Measurements from ENCODE around the gene PPHLN1.
"Not testable (repeated sequence)": the region's sequence is repeated elsewhere in the genome, so short reads cannot be mapped to it uniquely, and the experiment has no call there.

The PPHLN1 gene

DNA sequence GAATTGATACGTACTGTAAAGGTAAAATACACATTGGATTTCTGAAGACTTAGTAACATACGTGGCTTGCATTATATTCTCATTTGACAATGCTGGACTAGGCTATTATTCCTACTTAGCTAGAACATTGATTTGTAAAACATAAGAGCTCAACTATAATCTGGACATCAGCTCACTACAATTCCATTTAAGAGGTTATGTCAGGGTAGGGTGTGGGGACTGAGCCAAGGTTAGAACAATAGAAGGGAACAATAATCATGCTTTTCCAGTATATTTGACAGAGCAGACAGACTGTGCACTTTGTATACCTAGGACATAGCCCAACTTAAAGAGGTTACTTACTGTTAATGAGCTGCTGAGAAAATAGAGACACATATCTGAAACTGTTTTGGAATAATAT lies 10.9 kb upstream of the PPHLN1 start:
- TF ChIP-seq, protein P1, sequence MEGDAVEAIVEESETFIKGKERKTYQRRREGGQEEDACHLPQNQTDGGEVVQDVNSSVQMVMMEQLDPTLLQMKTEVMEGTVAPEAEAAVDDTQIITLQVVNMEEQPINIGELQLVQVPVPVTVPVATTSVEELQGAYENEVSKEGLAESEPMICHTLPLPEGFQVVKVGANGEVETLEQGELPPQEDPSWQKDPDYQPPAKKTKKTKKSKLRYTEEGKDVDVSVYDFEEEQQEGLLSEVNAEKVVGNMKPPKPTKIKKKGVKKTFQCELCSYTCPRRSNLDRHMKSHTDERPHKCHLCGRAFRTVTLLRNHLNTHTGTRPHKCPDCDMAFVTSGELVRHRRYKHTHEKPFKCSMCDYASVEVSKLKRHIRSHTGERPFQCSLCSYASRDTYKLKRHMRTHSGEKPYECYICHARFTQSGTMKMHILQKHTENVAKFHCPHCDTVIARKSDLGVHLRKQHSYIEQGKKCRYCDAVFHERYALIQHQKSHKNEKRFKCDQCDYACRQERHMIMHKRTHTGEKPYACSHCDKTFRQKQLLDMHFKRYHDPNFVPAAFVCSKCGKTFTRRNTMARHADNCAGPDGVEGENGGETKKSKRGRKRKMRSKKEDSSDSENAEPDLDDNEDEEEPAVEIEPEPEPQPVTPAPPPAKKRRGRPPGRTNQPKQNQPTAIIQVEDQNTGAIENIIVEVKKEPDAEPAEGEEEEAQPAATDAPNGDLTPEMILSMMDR (IDR thresholded peaks at IDR 0.05; ENCODE audit: low read depth, low read length): no peak
- H3K4me3 ChIP-seq (ENCODE audit: low read depth, low read length): no peak overlapping the region
- no peak for DNase-seq (ENCODE audit: low read depth, low spot score)
- in situ Hi-C loops (cut with HindIII; ENCODE audit: low sequenced_read_pairs): no loop called here

DNA sequence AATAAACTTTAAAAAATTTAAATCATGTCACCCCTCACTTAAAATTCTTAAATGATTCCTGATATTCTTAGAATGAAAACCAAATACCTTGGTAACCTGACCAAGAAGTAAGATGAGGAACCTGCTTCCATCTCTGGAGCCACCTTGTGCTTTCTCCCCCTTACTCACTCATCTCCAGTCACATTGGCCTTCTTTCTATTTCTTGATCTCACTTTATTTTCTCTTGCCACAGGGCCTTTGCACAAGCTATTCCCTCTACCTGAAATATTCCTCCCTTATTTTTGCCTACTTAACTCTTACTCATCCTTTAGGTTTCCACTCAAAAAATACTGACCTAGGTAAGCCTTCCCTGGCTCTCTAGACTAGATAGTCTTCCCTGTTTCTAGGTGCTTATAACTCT lies 5.2 kb upstream of the PPHLN1 start:
- in situ Hi-C loops (cut with HindIII; ENCODE audit: low sequenced_read_pairs): no loop called here
- TF ChIP-seq, protein P1 (IDR thresholded peaks at IDR 0.05; ENCODE audit: low read depth, low read length): no peak
- no peak for DNase-seq (ENCODE audit: low read depth, low spot score)

DNA sequence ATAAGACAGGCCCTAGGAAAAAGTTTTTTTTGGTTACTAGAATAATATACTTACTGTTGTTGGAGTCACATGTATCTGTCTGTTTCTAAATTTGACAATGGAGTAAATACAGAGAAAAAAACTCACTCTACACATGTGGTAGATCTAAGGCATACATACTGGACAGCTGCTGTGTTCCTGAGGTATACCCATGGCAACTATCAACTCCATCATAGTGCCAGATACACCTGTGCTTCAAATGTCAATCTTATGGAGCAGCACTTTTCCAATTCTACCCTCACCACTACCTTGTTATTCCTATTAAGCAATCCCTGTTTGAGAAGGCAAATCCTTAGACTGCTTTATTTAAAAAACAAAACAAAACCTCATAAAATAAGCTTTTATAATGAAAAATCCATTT lies 3.4 kb upstream of the PPHLN1 start:
- no peak for DNase-seq (ENCODE audit: low read depth, low spot score)
- H3K4me3 ChIP-seq (ENCODE audit: low read depth, low read length): no peak overlapping the region
- in situ Hi-C loops (cut with HindIII; ENCODE audit: low sequenced_read_pairs): no loop called here
- TF ChIP-seq, protein P1 (IDR thresholded peaks at IDR 0.05; ENCODE audit: low read depth, low read length): no peak

More for the DNA sequence above, 5.2 kb upstream of the PPHLN1 start:
- H3K4me3 ChIP-seq (ENCODE audit: low read depth, low read length): no peak overlapping the region

DNA sequence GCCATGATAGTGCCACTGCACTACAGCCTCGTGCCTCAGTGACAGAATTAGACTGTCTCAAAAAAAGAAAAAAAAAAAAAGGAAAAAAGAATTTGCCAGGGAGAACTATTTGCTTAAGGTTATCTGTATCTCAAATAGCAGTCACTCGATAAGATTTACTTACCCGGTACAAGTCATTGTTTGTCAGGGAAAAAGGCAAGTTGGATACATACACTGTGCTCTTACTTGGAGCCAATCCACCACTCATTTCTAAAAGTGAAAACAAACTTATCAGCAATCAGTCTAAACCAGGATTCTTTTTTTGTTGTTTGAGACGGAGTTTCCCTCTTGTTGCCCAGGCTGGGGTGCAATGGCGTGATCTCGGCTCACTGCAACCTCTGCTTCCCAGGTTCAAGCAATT lies 2.1 kb upstream of the PPHLN1 start:
- TF ChIP-seq, protein P1 (IDR thresholded peaks at IDR 0.05; ENCODE audit: low read depth, low read length): no peak
- no peak for DNase-seq (ENCODE audit: low read depth, low spot score)
- no peak overlapping the region for H3K4me3 ChIP-seq (ENCODE audit: low read depth, low read length)
- in situ Hi-C loops (cut with HindIII; ENCODE audit: low sequenced_read_pairs): no loop called here

DNA sequence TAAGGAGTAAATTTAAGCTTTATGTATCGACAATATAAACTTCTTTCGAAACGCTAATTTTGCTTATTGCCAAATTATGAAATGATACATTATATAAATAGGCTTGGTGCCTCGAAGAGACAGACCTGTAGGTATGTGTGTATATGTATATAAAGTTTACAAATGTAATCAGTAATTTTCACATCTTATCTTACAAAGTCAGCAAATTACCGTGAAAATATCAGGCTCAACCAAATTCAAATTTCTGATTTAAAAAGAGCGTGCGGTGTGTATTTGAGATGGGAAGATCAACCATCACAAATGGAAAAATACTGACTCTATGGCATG lies 678 bp upstream of the PPHLN1 start:
- no peak for DNase-seq (ENCODE audit: low read depth, low spot score)
- TF ChIP-seq, protein P1 (IDR thresholded peaks at IDR 0.05; ENCODE audit: low read depth, low read length): no peak
- peak overlapping the region; percentile 91 for H3K4me3 ChIP-seq (ENCODE audit: low read depth, low read length)
- in situ Hi-C loops (cut with HindIII; ENCODE audit: low sequenced_read_pairs): no loop called here

DNA sequence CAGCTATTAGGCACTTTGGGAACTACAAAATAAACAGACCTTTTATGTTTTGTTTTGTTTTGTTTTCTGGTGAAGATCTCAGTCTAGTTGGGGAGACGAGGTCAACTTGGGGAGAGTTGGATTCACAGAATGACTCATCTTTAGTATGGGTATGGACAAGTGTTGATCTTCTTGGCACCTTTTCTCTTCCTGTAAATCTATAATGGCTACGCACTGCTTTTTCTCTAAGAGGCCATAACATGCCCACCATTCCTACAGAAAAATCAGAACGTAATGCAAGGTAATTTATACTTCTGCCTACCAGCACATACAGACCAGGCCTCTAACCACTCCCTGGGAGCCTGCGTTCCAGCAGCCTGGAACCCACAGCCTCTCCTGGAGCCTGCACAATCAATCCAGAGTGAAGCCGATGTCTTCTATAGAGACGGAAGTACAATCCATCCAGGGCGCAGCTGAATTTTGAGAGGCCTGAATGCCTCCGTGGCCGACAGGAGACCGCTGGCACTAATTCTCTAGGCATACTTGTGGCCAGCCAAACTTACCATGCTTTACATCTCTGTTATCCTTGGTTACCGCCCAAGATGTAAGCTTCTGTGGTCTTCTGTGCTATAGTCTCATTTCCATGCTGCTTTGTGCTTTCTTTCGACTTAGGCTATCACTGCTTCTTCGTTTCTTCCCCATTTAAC lies 717 bp downstream of the PPHLN1 start:
- DNase-seq (ENCODE audit: low read depth, low spot score): peak; percentile 71
- TF ChIP-seq, protein P1 (IDR thresholded peaks at IDR 0.05; ENCODE audit: low read depth, low read length): no peak
- H3K4me3 ChIP-seq (ENCODE audit: low read depth, low read length): peak overlapping the region; percentile 91
- in situ Hi-C loops (cut with HindIII; ENCODE audit: low sequenced_read_pairs): no loop called here

DNA sequence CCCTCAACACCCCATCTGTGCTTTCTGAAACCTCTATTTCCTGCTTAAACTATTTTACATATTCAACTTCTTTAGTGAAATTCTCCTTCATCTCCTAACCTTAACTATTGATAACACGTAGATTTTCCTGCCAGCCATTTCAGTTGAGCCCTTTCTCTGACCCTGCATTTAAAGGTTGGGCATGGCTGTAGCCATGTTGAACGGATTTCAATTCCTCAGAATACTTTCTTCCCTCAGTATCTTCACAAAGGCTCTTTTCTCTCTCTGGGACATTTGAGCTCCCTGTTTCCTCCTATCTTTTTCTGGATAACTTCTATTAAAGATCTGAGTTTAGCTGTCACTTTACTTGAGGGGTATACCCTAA lies 1.2 kb downstream of the PPHLN1 start:
- H3K4me3 ChIP-seq (ENCODE audit: low read depth, low read length): peak overlapping the region; percentile 91
- in situ Hi-C loops (cut with HindIII; ENCODE audit: low sequenced_read_pairs): no loop called here
- DNase-seq (ENCODE audit: low read depth, low spot score): no peak
- TF ChIP-seq, protein P1 (IDR thresholded peaks at IDR 0.05; ENCODE audit: low read depth, low read length): no peak

DNA sequence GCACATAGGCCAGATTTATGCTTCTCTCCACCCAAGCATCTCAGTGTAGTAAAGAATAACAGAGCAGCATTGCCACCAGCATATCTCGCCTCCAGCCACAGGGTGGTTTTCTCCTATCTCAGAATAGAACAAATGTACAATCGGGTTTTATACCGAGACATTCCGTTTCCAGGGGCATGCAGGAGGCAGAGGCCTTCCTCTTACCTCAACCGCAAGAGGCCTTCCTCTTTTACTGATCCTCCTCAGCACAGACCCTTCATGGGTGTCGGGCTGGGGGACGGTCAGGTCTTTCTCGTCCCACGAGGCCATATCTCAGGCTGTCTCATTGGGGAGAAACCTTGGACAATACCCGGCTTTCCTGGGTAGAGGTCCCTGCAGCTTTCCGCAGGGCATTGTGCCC lies 4.1 kb downstream of the PPHLN1 start:
- H3K4me3 ChIP-seq (ENCODE audit: low read depth, low read length); DNase-seq (ENCODE audit: low read depth, low spot score); in situ Hi-C loops (cut with HindIII; ENCODE audit: low sequenced_read_pairs): not testable (repeated sequence)

Data from astrocyte of the spinal cord (primary cell).